Neuronal stem cell (in vitro differentiated cells): ENCODE data around the gene ONECUT1.

Experiments used
- DNase-seq: peaks from one replicate; pipeline ENCODE4 v3.0.0-alpha.2; 2013; ENCODE audit warnings: low spot score
- H2AFZ ChIP-seq: one replicate; pipeline ENCODE4 v1.6.1; 2013; ENCODE audit warnings: mild to moderate bottlenecking, low read length, inconsistent platforms
- H2AK5ac ChIP-seq: 2 replicates; pipeline ENCODE4 v1.6.1; 2013; ENCODE audit warnings: low read depth, mild to moderate bottlenecking, inconsistent platforms, low read length, moderate library complexity, mixed read lengths
- H2BK120ac ChIP-seq: 2 replicates; pipeline ENCODE4 v1.6.1; 2013; ENCODE audit warnings: low read depth, mild to moderate bottlenecking, inconsistent platforms, low read length, moderate library complexity, mixed read lengths
- H2BK12ac ChIP-seq: one replicate; pipeline ENCODE4 v1.6.1; 2013; ENCODE audit warnings: low read length, inconsistent platforms
- H2BK15ac ChIP-seq: 2 replicates; pipeline ENCODE4 v1.6.1; 2013; ENCODE audit warnings: mild to moderate bottlenecking, low read length, inconsistent platforms, mixed read lengths
- H2BK5ac ChIP-seq: one replicate; pipeline ENCODE4 v1.6.1; 2013; ENCODE audit warnings: inconsistent platforms, mild to moderate bottlenecking, low read length, moderate library complexity
- H3K14ac ChIP-seq: one replicate; pipeline ENCODE4 v1.6.1; 2013; ENCODE audit warnings: low read length, inconsistent platforms
- H3K18ac ChIP-seq: 2 replicates; pipeline ENCODE4 v1.6.1; 2013; ENCODE audit warnings: low read length, inconsistent platforms
- H3K23ac ChIP-seq: 2 replicates; pipeline ENCODE4 v1.6.1; 2013; ENCODE audit warnings: low read depth, mild to moderate bottlenecking, mixed read lengths, low read length, inconsistent platforms; ENCODE audit not compliant: poor library complexity
- H3K27ac ChIP-seq: replicated peaks from 3 replicates; pipeline ENCODE4 v1.5.1; 2013; ENCODE audit warnings: low read length, inconsistent platforms
- H3K27me3 ChIP-seq, 3 experiments: 2 replicates each; pipeline ENCODE4 v1.6.1; 2013; ENCODE audit warnings: low read length in 3 of 3, mild to moderate bottlenecking in 2 of 3, inconsistent platforms in 1 of 3, low read depth in 1 of 3, mixed read lengths in 1 of 3, moderate library complexity in 1 of 3; ENCODE audit not compliant: control insufficient read depth in 3 of 3, insufficient read depth in 3 of 3
- H3K36me3 ChIP-seq, 2 donors: replicated peaks in 1 of 2; 2 replicates each; pipeline ENCODE4 v1.6.1; 2013; ENCODE audit warnings: low read length in 2 of 2; ENCODE audit not compliant: control insufficient read depth in 2 of 2, insufficient read depth in 2 of 2
- H3K4ac ChIP-seq: 2 replicates; pipeline ENCODE4 v1.6.1; 2013; ENCODE audit warnings: inconsistent platforms, mild to moderate bottlenecking, low read length, moderate library complexity
- H3K4me1 ChIP-seq, 2 donors: 1 replicate in 1 of 2; 2 replicates in 1 of 2; pipeline ENCODE4 v1.6.1; 2013; ENCODE audit warnings: low read length in 2 of 2, low read depth in 1 of 2; ENCODE audit not compliant: control insufficient read depth in 2 of 2, insufficient read depth in 1 of 2
- H3K4me2 ChIP-seq: one replicate; pipeline ENCODE4 v1.6.1; 2013; ENCODE audit warnings: mild to moderate bottlenecking, low read length, inconsistent platforms; ENCODE audit not compliant: insufficient read depth, poor library complexity, severe bottlenecking
- H3K4me3 ChIP-seq, 2 donors: 2 replicates each; pipeline ENCODE4 v1.5.1; 2013; ENCODE audit warnings: low read length in 2 of 2, mild to moderate bottlenecking in 2 of 2, inconsistent platforms in 1 of 2, moderate library complexity in 1 of 2
- H3K79me1 ChIP-seq: one replicate; pipeline ENCODE4 v1.6.1; 2013; ENCODE audit warnings: low read depth, mild to moderate bottlenecking, inconsistent platforms, low read length, moderate library complexity
- H3K9ac ChIP-seq: one replicate; pipeline ENCODE4 v1.6.1; 2013; ENCODE audit warnings: mild to moderate bottlenecking, low read depth, low read length, inconsistent platforms; ENCODE audit not compliant: poor library complexity
- H3K9me3 ChIP-seq, 2 donors: replicated peaks in 1 of 2; 2 replicates each; pipeline versions ENCODE3 to v1.6.1; 2013; ENCODE audit warnings: low read length in 2 of 2, mild to moderate bottlenecking in 2 of 2, inconsistent platforms in 1 of 2, low read depth in 1 of 2, mixed read lengths in 1 of 2, moderate library complexity in 1 of 2; ENCODE audit not compliant: control insufficient read depth in 2 of 2, insufficient read depth in 1 of 2
- H4K8ac ChIP-seq: one replicate; pipeline ENCODE4 v1.6.1; 2013; ENCODE audit warnings: low read depth, mild to moderate bottlenecking, inconsistent platforms, low read length, moderate library complexity
- H4K91ac ChIP-seq: one replicate; pipeline ENCODE4 v1.6.1; 2013; ENCODE audit warnings: low read length, low read depth, mild to moderate bottlenecking, inconsistent platforms; ENCODE audit not compliant: poor library complexity
- WGBS, 2 donors: extraction: QIAGEN DNeasy Blood & Tissue Kit; methylation state at CpG; one replicate each; pipeline ENCODE4 v1.1.7; 2013; ENCODE audit warnings: missing lambda C conversion rate in 2 of 2, mixed read lengths in 1 of 2; ENCODE audit not compliant: insufficient read length in 2 of 2, insufficient replicate concordance in 1 of 2; ENCODE audit errors: extremely low coverage in 2 of 2; 5-methylcytosine and 5-hydroxymethylcytosine counted together

Gene ONECUT1

GRCh38 chr15:52734329-52734728, 55.8 kb downstream of the ONECUT1 start:
- H4K91ac ChIP-seq, result no peak overlapping the region
- H2AFZ ChIP-seq, result no peak overlapping the region
- no peaks in the 10 kb centered on the region for H3K36me3 ChIP-seq
- peaks cover 0 to 4% of the 10 kb centered on the region in 2 donors for H3K9me3 ChIP-seq
- H3K4me2 ChIP-seq, result no peak overlapping the region
- no peak overlapping the region for H2BK5ac ChIP-seq
- no peak overlapping the region for H3K4ac ChIP-seq
- H3K14ac ChIP-seq, result no peak overlapping the region
- no peak overlapping the region for H2AK5ac ChIP-seq
- no peak overlapping the region for H3K18ac ChIP-seq
- no peak overlapping the region for H3K23ac ChIP-seq
- no peak overlapping the region for H2BK15ac ChIP-seq
- H2BK12ac ChIP-seq, result no peak overlapping the region
- no peak overlapping the region for H3K27ac ChIP-seq
- H3K4me3 ChIP-seq, result no peak overlapping the region
- H3K9ac ChIP-seq, result no peak overlapping the region
- DNase-seq, result no peak
- H2BK120ac ChIP-seq, result no peak overlapping the region
- no peaks in the 10 kb centered on the region for H3K27me3 ChIP-seq
- H3K79me1 ChIP-seq, result no peaks in the 10 kb centered on the region
- H4K8ac ChIP-seq, result no peak overlapping the region
- WGBS, 2 donors, result no CpG with 5 or more reads among the region's 3 CpGs
- peaks cover 0 to 2% of the 10 kb centered on the region in 2 donors for H3K4me1 ChIP-seq

- Histone ChIP-seq H3K18ac (no peak overlapping the region), H3K79me1 (no peaks in the 10 kb centered on the region), H2BK15ac (no peak overlapping the region), H2AK5ac (no peak overlapping the region), H2BK120ac (no peak overlapping the region), H3K14ac (no peak overlapping the region), H3K9ac (no peak overlapping the region), H4K8ac (no peak overlapping the region), H2AFZ (peak overlapping the region; percentile 29), H4K91ac (no peak overlapping the region), H3K4ac (no peak overlapping the region), H3K4me3 (no peak overlapping the region), H3K27me3 (no peaks in the 10 kb centered on the region), H2BK5ac (no peak overlapping the region), H3K9me3 (peaks cover 0 to 4% of the 10 kb centered on the region in 2 donors), H3K4me2 (no peak overlapping the region), H2BK12ac (no peak overlapping the region), H3K4me1 (peaks cover 0 to 2% of the 10 kb centered on the region in 2 donors), H3K23ac (no peak overlapping the region), H3K27ac (no peak overlapping the region), H3K36me3 (no peaks in the 10 kb centered on the region)
- no peak for DNase-seq
- no CpG with 5 or more reads among the region's 1 CpG for whole genome bisulfite sequencing, 2 donors
Observed at GRCh38 chr15:52733696-52734255, 56.4 kb downstream of the ONECUT1 start.

- Histone ChIP-seq H3K9me3 (peaks cover 0 to 4% of the 10 kb centered on the region in 2 donors), H3K36me3 (no peaks in the 10 kb centered on the region), H3K27me3 (no peaks in the 10 kb centered on the region), H2BK15ac (no peak overlapping the region), H2AFZ (no peak overlapping the region), H2AK5ac (no peak overlapping the region), H3K4me2 (no peak overlapping the region), H2BK120ac (no peak overlapping the region), H4K8ac (no peak overlapping the region), H3K23ac (no peak overlapping the region), H3K18ac (no peak overlapping the region), H3K14ac (no peak overlapping the region), H3K4ac (no peak overlapping the region), H3K4me1 (peaks cover 0 to 2% of the 10 kb centered on the region in 2 donors), H3K4me3 (no peak overlapping the region), H3K9ac (no peak overlapping the region), H2BK12ac (no peak overlapping the region), H4K91ac (no peak overlapping the region), H2BK5ac (no peak overlapping the region), H3K27ac (no peak overlapping the region), H3K79me1 (no peaks in the 10 kb centered on the region)
- DNase-seq, result no peak
Observed at GRCh38 chr15:52733088-52733487, 57.0 kb downstream of the ONECUT1 start.

GRCh38 chr15:52732551-52732950, 57.6 kb downstream of the ONECUT1 start:
- H2BK5ac ChIP-seq, result no peak overlapping the region
- no peak overlapping the region for H2BK12ac ChIP-seq
- no peak for DNase-seq
- no peak overlapping the region for H4K91ac ChIP-seq
- H2BK15ac ChIP-seq, result no peak overlapping the region
- no peak overlapping the region for H3K4me3 ChIP-seq
- no peaks in the 10 kb centered on the region for H3K27me3 ChIP-seq
- H2AK5ac ChIP-seq, result no peak overlapping the region
- no peak overlapping the region for H3K4ac ChIP-seq
- peaks cover 0 to 2% of the 10 kb centered on the region in 2 donors for H3K4me1 ChIP-seq
- no peak overlapping the region for H3K27ac ChIP-seq
- no peak overlapping the region for H2AFZ ChIP-seq
- H3K14ac ChIP-seq, result no peak overlapping the region
- H2BK120ac ChIP-seq, result no peak overlapping the region
- H3K36me3 ChIP-seq, result no peaks in the 10 kb centered on the region
- H3K4me2 ChIP-seq, result no peak overlapping the region
- no peak overlapping the region for H3K9ac ChIP-seq
- peaks cover 0 to 4% of the 10 kb centered on the region in 2 donors for H3K9me3 ChIP-seq
- no peaks in the 10 kb centered on the region for H3K79me1 ChIP-seq
- no peak overlapping the region for H4K8ac ChIP-seq
- H3K23ac ChIP-seq, result no peak overlapping the region
- no CpG with 5 or more reads among the region's 3 CpGs for WGBS, 2 donors
- no peak overlapping the region for H3K18ac ChIP-seq
